ENCODE data around the gene UBA5. TPM values are rescaled to one million over a fixed set of nuclear protein-coding genes. Genes with fewer than 3 reads are reported as not detected.

UBA5 gene
- total and polyA plus RNA-seq, 4 donors = 29.7 to 37.7 (median 35.7) TPM

GRCh38 chr3:132681421-132681820 is 21.3 kb downstream of the UBA5 start:
- no peaks in the 10 kb centered on the region for H3K27me3 ChIP-seq (ENCODE audit: control insufficient read depth in 1 of 2, insufficient read depth in 2 of 2, low read length in 1 of 2)
- H3K27ac ChIP-seq (ENCODE audit: low read depth in 1 of 2, low read length in 2 of 2) = no peak overlapping the region
- 95 to 98% methylated on average over 3 of the region's 3 CpGs for WGBS, 2 donors
- H3K9me3 ChIP-seq (ENCODE audit: control insufficient read depth, low read length) = no peaks in the 10 kb centered on the region
- H3K4me1 ChIP-seq (ENCODE audit: control insufficient read depth in 1 of 2, insufficient read depth in 2 of 2, low read length in 2 of 2) = no peaks in the 10 kb centered on the region
- peaks cover 0 to 1% of the 10 kb centered on the region in 2 donors for H3K36me3 ChIP-seq (ENCODE audit: control insufficient read depth in 1 of 2, insufficient read depth in 2 of 2, low read length in 1 of 2)
- H3K4me3 ChIP-seq (ENCODE audit: low read length in 2 of 2) = no peak overlapping the region
- ATAC-seq (ENCODE audit: low FRiP score) (no peak), DNase-seq (no peak)
- intact Hi-C loops (cut with DNase I) = no loop called here

DNA sequence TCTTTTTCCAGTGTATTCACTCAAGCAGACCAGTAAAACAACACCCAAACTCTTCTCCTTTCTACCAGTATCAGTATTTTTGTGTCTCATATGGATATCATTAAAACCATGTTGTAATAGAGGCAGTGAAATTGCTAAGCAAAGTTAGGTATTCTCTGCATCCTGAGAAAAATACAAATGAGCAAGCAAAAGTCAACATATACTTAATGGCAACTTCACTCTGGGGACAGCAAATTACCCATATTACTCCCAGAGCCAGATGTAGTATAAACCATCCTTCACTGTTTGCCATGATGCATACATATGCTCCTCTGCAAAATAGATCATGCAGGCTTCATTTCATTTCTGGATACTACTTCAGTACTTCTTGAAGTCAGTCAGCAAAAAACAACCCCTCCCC is 22.1 kb downstream of the UBA5 start:
- H3K36me3 ChIP-seq (ENCODE audit: control insufficient read depth in 1 of 2, insufficient read depth in 2 of 2, low read length in 1 of 2) = peaks cover 0 to 1% of the 10 kb centered on the region in 2 donors
- no peaks in the 10 kb centered on the region for H3K4me1 ChIP-seq (ENCODE audit: control insufficient read depth in 1 of 2, insufficient read depth in 2 of 2, low read length in 2 of 2)
- intact Hi-C loops (cut with DNase I) = no loop called here

DNA sequence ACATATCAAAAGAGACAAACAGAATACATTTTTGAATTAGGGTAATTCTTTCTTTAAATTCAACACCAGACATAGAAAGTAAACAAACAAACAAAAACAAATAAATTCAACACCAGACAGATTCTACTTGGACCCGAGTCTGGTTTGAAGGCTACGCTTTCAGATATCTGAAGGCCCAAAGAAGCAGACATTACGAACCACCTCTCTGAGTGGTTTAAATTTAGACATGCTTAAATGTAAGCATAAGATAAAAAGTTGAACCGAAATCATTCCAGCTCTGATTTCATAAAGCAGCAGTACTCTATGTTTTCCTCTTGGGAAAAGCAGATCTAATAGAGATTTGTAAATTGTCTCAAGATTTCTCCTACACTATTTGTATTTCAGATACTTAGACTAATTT is 29.9 kb downstream of the UBA5 start:
- H3K36me3 ChIP-seq (ENCODE audit: control insufficient read depth in 1 of 2, insufficient read depth in 2 of 2, low read length in 1 of 2) = peaks cover 6 to 12% of the 10 kb centered on the region in 2 donors
- H3K4me1 ChIP-seq (ENCODE audit: control insufficient read depth in 1 of 2, insufficient read depth in 2 of 2, low read length in 2 of 2) = no peaks in the 10 kb centered on the region
- WGBS, 2 donors = 56 to 62% methylated on average over 4 of the region's 4 CpGs
- DNase-seq (no peak), ATAC-seq (ENCODE audit: low FRiP score) (no peak)
- H3K27me3 ChIP-seq (ENCODE audit: control insufficient read depth in 1 of 2, insufficient read depth in 2 of 2, low read length in 1 of 2) = no peaks in the 10 kb centered on the region
- no peak overlapping the region for H3K4me3 ChIP-seq (ENCODE audit: low read length in 2 of 2)
- intact Hi-C loops (cut with DNase I) = no loop called here
- no peaks in the 10 kb centered on the region for H3K9me3 ChIP-seq (ENCODE audit: control insufficient read depth, low read length)
- H3K27ac ChIP-seq (ENCODE audit: low read depth in 1 of 2, low read length in 2 of 2) = no peak overlapping the region

More for the DNA sequence above, 22.1 kb downstream of the UBA5 start:
- H3K27me3 ChIP-seq (ENCODE audit: control insufficient read depth in 1 of 2, insufficient read depth in 2 of 2, low read length in 1 of 2) = no peaks in the 10 kb centered on the region
- H3K9me3 ChIP-seq (ENCODE audit: control insufficient read depth, low read length) = no peaks in the 10 kb centered on the region
- no peak overlapping the region for H3K27ac ChIP-seq (ENCODE audit: low read depth in 1 of 2, low read length in 2 of 2)
- no peak for DNase-seq
- no peak overlapping the region for H3K4me3 ChIP-seq (ENCODE audit: low read length in 2 of 2)
- no peak for ATAC-seq (ENCODE audit: low FRiP score)

- Histone ChIP-seq H3K36me3 (ENCODE audit: control insufficient read depth in 1 of 2, insufficient read depth in 2 of 2, low read length in 1 of 2) (peaks cover 4% of the 10 kb centered on the region in 2 donors), H3K4me1 (ENCODE audit: control insufficient read depth in 1 of 2, insufficient read depth in 2 of 2, low read length in 2 of 2) (no peaks in the 10 kb centered on the region), H3K9me3 (ENCODE audit: control insufficient read depth, low read length) (no peaks in the 10 kb centered on the region), H3K4me3 (ENCODE audit: low read length in 2 of 2) (no peak overlapping the region), H3K27me3 (ENCODE audit: control insufficient read depth in 1 of 2, insufficient read depth in 2 of 2, low read length in 1 of 2) (no peaks in the 10 kb centered on the region), H3K27ac (ENCODE audit: low read depth in 1 of 2, low read length in 2 of 2) (no peak overlapping the region)
- DNase-seq = no peak
- 74 to 86% methylated on average over 4 of the region's 4 CpGs for WGBS, 2 donors
- ATAC-seq (ENCODE audit: low FRiP score) = no peak
- intact Hi-C loops (cut with DNase I) = no loop called here
These were observed 34.9 kb downstream of the UBA5 start for GRCh38 chr3:132694991-132695390.

DNA sequence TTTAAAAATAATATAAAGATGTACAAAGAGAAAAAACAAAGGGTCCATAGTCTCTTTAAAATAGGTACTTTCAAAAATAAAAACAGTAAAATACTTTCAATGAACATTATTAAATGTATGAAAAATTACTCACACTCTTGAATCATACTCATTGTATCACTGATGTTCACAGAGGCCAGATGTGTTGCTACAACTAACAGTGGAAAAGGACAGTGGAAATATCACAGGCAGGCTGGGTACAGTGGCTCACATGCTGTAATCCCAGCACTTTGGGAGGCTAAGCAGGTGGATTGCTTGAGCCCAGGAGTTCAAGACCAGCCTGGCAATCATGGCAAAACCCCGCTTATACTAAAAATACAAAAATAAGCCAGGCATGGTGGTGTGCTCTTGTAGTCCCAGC is 35.3 kb downstream of the UBA5 start:
- H3K27ac ChIP-seq (ENCODE audit: low read depth in 1 of 2, low read length in 2 of 2) = no peak overlapping the region
- no peaks in the 10 kb centered on the region for H3K9me3 ChIP-seq (ENCODE audit: control insufficient read depth, low read length)
- ATAC-seq (ENCODE audit: low FRiP score) (no peak), DNase-seq (no peak)
- intact Hi-C loops (cut with DNase I) = no loop called here
- H3K36me3 ChIP-seq (ENCODE audit: control insufficient read depth in 1 of 2, insufficient read depth in 2 of 2, low read length in 1 of 2) = peaks cover 4% of the 10 kb centered on the region in 2 donors
- H3K4me3 ChIP-seq (ENCODE audit: low read length in 2 of 2) = no peak overlapping the region
- no peaks in the 10 kb centered on the region for H3K27me3 ChIP-seq (ENCODE audit: control insufficient read depth in 1 of 2, insufficient read depth in 2 of 2, low read length in 1 of 2)
- WGBS, 2 donors = 100% methylated on average over 1 of the region's 1 CpG
- H3K4me1 ChIP-seq (ENCODE audit: control insufficient read depth in 1 of 2, insufficient read depth in 2 of 2, low read length in 2 of 2) = no peaks in the 10 kb centered on the region

DNA sequence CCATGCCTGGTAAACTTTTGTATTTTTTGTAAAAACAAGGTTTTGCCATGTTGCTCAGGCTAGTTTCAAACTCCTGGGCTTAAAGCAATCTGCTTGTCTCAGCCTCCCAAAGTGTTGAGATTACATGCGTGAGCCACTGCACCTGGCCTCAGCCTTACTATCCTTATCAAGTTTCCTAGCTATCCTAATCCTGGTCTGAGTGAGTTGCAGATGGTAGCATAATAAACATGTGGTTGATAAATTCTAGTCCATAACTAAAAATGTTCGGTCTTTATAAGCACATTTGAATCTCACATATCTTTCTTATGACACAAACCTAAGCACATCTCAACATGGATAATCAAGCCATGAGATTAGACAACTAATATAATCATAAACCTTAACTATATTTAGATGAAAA is 43.6 kb downstream of the UBA5 start:
- no peaks in the 10 kb centered on the region for H3K27me3 ChIP-seq (ENCODE audit: control insufficient read depth in 1 of 2, insufficient read depth in 2 of 2, low read length in 1 of 2)
- H3K9me3 ChIP-seq (ENCODE audit: control insufficient read depth, low read length) = no peaks in the 10 kb centered on the region
- WGBS, 2 donors = 91% methylated on average over 2 of the region's 2 CpGs
- no peaks in the 10 kb centered on the region for H3K4me1 ChIP-seq (ENCODE audit: control insufficient read depth in 1 of 2, insufficient read depth in 2 of 2, low read length in 2 of 2)
- DNase-seq = no peak
- no peak overlapping the region for H3K27ac ChIP-seq (ENCODE audit: low read depth in 1 of 2, low read length in 2 of 2)
- intact Hi-C loops (cut with DNase I) = no loop called here
- ATAC-seq (ENCODE audit: low FRiP score) = no peak
- peaks cover 2 to 8% of the 10 kb centered on the region in 2 donors for H3K36me3 ChIP-seq (ENCODE audit: control insufficient read depth in 1 of 2, insufficient read depth in 2 of 2, low read length in 1 of 2)
- no peak overlapping the region for H3K4me3 ChIP-seq (ENCODE audit: low read length in 2 of 2)

GRCh38 chr3:132709761-132710160 is 49.6 kb downstream of the UBA5 start:
- Histone ChIP-seq H3K9me3 (ENCODE audit: control insufficient read depth, low read length) (no peaks in the 10 kb centered on the region), H3K27ac (ENCODE audit: low read depth in 1 of 2, low read length in 2 of 2) (no peak overlapping the region), H3K27me3 (ENCODE audit: control insufficient read depth in 1 of 2, insufficient read depth in 2 of 2, low read length in 1 of 2) (no peaks in the 10 kb centered on the region), H3K4me3 (ENCODE audit: low read length in 2 of 2) (no peak overlapping the region), H3K4me1 (ENCODE audit: control insufficient read depth in 1 of 2, insufficient read depth in 2 of 2, low read length in 2 of 2) (no peaks in the 10 kb centered on the region), H3K36me3 (ENCODE audit: control insufficient read depth in 1 of 2, insufficient read depth in 2 of 2, low read length in 1 of 2) (peaks cover 7 to 11% of the 10 kb centered on the region in 2 donors)
- ATAC-seq (ENCODE audit: low FRiP score) (no peak), DNase-seq (no peak)
- 85% methylated on average over 5 of the region's 5 CpGs for WGBS, 2 donors
- intact Hi-C loops (cut with DNase I) = no loop called here

GRCh38 chr3:132710311-132710710 is 50.2 kb downstream of the UBA5 start:
- H3K36me3 ChIP-seq (ENCODE audit: control insufficient read depth in 1 of 2, insufficient read depth in 2 of 2, low read length in 1 of 2) = peaks cover 7 to 11% of the 10 kb centered on the region in 2 donors
- ATAC-seq (ENCODE audit: low FRiP score) (no peak), DNase-seq (no peak)
- intact Hi-C loops (cut with DNase I) = no loop called here
- no peak overlapping the region for H3K27ac ChIP-seq (ENCODE audit: low read depth in 1 of 2, low read length in 2 of 2)
- 90% methylated on average over 6 of the region's 6 CpGs for WGBS, 2 donors
- no peaks in the 10 kb centered on the region for H3K27me3 ChIP-seq (ENCODE audit: control insufficient read depth in 1 of 2, insufficient read depth in 2 of 2, low read length in 1 of 2)
- no peaks in the 10 kb centered on the region for H3K9me3 ChIP-seq (ENCODE audit: control insufficient read depth, low read length)
- H3K4me3 ChIP-seq (ENCODE audit: low read length in 2 of 2) = no peak overlapping the region
- H3K4me1 ChIP-seq (ENCODE audit: control insufficient read depth in 1 of 2, insufficient read depth in 2 of 2, low read length in 2 of 2) = no peaks in the 10 kb centered on the region

- Histone ChIP-seq H3K27ac (ENCODE audit: low read depth in 1 of 2, low read length in 2 of 2) (no peak overlapping the region), H3K4me3 (ENCODE audit: low read length in 2 of 2) (no peak overlapping the region), H3K36me3 (ENCODE audit: control insufficient read depth in 1 of 2, insufficient read depth in 2 of 2, low read length in 1 of 2) (peaks cover 5 to 7% of the 10 kb centered on the region in 2 donors), H3K4me1 (ENCODE audit: control insufficient read depth in 1 of 2, insufficient read depth in 2 of 2, low read length in 2 of 2) (peaks cover 0 to 5% of the 10 kb centered on the region in 2 donors), H3K27me3 (ENCODE audit: control insufficient read depth in 1 of 2, insufficient read depth in 2 of 2, low read length in 1 of 2) (no peaks in the 10 kb centered on the region), H3K9me3 (ENCODE audit: control insufficient read depth, low read length) (no peaks in the 10 kb centered on the region)
- intact Hi-C loops (cut with DNase I) = no loop called here
- ATAC-seq (ENCODE audit: low FRiP score) = no peak
- 63 to 70% methylated on average over 5 of the region's 5 CpGs for WGBS, 2 donors
- DNase-seq = no peak
These were observed 54.0 kb downstream of the UBA5 start for GRCh38 chr3:132713977-132714727.
